ENCODE data around the gene GPR183.

Gene GPR183

DNA sequence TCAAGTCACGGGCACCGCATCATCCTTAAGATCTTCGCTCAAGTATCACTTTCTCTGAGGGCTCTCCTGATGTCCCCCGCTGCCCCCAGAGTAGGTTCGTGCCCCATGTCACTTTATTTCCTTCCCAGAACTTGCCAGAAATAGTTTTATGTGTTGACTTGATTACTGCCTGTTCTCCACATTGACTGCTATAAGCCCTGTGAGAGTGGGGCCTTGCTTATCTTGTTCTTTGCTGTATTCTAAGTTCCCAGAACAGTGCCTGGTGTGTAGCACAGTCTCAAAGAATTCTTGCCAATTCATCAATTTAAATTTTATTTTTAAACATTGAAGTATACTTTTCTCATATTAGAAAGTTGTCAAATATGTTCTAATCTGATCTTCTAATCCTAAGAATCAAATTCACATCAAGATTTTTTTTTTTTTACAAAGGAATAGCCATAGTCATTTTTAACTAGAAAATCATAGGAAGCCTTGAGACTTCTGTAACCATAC, 32.1 kb upstream of the GPR183 start:
- H3K36me3 ChIP-seq (ENCODE audit: control insufficient read depth in 2 of 2, insufficient read depth in 1 of 2, low read length in 2 of 2) = peaks cover 0 to 26% of the 10 kb centered on the region in 2 experiments; a peak in 1 of 3 replicates

DNA sequence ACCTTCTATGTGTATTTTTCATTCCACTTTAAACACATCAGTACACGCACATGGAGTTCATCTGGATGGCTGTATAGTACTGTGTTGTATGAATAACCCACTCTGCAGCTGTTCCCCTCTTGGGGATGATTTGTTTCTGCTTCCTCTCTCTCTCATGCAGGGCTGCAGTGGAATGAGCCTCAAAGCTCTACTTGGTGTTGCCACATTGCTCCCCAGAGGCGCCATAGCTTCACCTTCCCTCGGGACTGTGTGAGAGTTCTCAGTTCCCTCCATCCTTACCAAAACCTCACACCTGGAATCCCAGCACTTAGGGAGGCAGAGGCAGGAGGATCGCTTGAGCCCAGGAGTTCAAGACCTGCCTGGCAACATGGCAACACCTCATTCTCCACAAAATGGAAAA, 28.4 kb upstream of the GPR183 start:
- ChIA-PET POLR2A (no interaction called here), CTCF (interaction anchor here (1.1 kb wide), 1 partner anchor 69 kb away, joined by 3 read pairs; no protein-coding TSS in a partner anchor)
- no peak overlapping the region for H3K27ac ChIP-seq (ENCODE audit: extremely low read depth, low read depth, low read length)
- TF ChIP-seq GLI2 (tag by site-specific recombination; IDR thresholded peaks at IDR 0.05; ENCODE audit: borderline replicate concordance, low read depth) (no peak), ZNF473 (tag by site-specific recombination; IDR thresholded peaks at IDR 0.05) (no peak), ZFP37 (tag by site-specific recombination; IDR thresholded peaks at IDR 0.05) (no peak), ZSCAN23 (tag by site-specific recombination; IDR thresholded peaks at IDR 0.05) (no peak)
- H3K9me3 ChIP-seq (ENCODE audit: control insufficient read depth, insufficient read depth, low read depth, low read length) = no peaks in the 10 kb centered on the region
- no peaks in the 10 kb centered on the region; the same call in 1 of the 2 replicates for H3K4me1 ChIP-seq (ENCODE audit: control insufficient read depth, insufficient read depth, low read length)
- no peak overlapping the region for H3K4me3 ChIP-seq (ENCODE audit: low read depth, low read length)
- peaks cover 0 to 5% of the 10 kb centered on the region in 2 experiments; a peak in 1 of 3 replicates for H3K36me3 ChIP-seq (ENCODE audit: control insufficient read depth in 2 of 2, insufficient read depth in 1 of 2, low read length in 2 of 2)

More for the DNA sequence above, 32.1 kb upstream of the GPR183 start:
- H3K9me3 ChIP-seq (ENCODE audit: control insufficient read depth, insufficient read depth, low read depth, low read length) = no peaks in the 10 kb centered on the region
- no peak overlapping the region for H3K27ac ChIP-seq (ENCODE audit: extremely low read depth, low read depth, low read length)
- TF ChIP-seq ZNF133 (tag by site-specific recombination; IDR thresholded peaks at IDR 0.05) (no peak), KLF8 (tag by site-specific recombination; IDR thresholded peaks at IDR 0.05) (no peak)
- POLR2A ChIA-PET = no interaction called here
- no peak overlapping the region for H3K4me3 ChIP-seq (ENCODE audit: low read depth, low read length)
- CTCF ChIA-PET = no interaction called here
- no peaks in the 10 kb centered on the region; the same call in 1 of the 2 replicates for H3K4me1 ChIP-seq (ENCODE audit: control insufficient read depth, insufficient read depth, low read length)

GRCh38 chr13:99335087-99335486, 27.9 kb upstream of the GPR183 start:
- no peak overlapping the region for H3K4me3 ChIP-seq (ENCODE audit: low read depth, low read length)
- ChIA-PET CTCF (interaction anchor here (0.6 to 1.6 kb wide), 3 partner anchors 10 to 69 kb away, joined by 3 to 8 read pairs (median 4); no protein-coding TSS in a partner anchor), POLR2A (no interaction called here)
- H3K4me1 ChIP-seq (ENCODE audit: control insufficient read depth, insufficient read depth, low read length) = no peaks in the 10 kb centered on the region; the same call in 1 of the 2 replicates
- no peak overlapping the region for H3K27ac ChIP-seq (ENCODE audit: extremely low read depth, low read depth, low read length)
- no peaks in the 10 kb centered on the region for H3K9me3 ChIP-seq (ENCODE audit: control insufficient read depth, insufficient read depth, low read depth, low read length)
- H3K36me3 ChIP-seq (ENCODE audit: control insufficient read depth in 2 of 2, insufficient read depth in 1 of 2, low read length in 2 of 2) = no peaks in the 10 kb centered on the region
- TF ChIP-seq, protein P1, sequence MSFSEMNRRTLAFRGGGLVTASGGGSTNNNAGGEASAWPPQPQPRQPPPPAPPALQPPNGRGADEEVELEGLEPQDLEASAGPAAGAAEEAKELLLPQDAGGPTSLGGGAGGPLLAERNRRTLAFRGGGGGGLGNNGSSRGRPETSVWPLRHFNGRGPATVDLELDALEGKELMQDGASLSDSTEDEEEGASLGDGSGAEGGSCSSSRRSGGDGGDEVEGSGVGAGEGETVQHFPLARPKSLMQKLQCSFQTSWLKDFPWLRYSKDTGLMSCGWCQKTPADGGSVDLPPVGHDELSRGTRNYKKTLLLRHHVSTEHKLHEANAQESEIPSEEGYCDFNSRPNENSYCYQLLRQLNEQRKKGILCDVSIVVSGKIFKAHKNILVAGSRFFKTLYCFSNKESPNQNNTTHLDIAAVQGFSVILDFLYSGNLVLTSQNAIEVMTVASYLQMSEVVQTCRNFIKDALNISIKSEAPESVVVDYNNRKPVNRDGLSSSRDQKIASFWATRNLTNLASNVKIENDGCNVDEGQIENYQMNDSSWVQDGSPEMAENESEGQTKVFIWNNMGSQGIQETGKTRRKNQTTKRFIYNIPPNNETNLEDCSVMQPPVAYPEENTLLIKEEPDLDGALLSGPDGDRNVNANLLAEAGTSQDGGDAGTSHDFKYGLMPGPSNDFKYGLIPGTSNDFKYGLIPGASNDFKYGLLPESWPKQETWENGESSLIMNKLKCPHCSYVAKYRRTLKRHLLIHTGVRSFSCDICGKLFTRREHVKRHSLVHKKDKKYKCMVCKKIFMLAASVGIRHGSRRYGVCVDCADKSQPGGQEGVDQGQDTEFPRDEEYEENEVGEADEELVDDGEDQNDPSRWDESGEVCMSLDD (tag by site-specific recombination; IDR thresholded peaks at IDR 0.05) = no peak
- TF ChIP-seq ZFP3 (tag by site-specific recombination; IDR thresholded peaks at IDR 0.05; ENCODE audit: low read depth) (no peak), ZNF26 (tag by site-specific recombination; IDR thresholded peaks at IDR 0.05) (no peak), ZNF837 (tag by site-specific recombination; IDR thresholded peaks at IDR 0.05) (no peak), ZNF610 (tag by site-specific recombination; IDR thresholded peaks at IDR 0.05; ENCODE audit: borderline replicate concordance) (no peak), ZBTB44 (tag by site-specific recombination; IDR thresholded peaks at IDR 0.05) (no peak), HIC1 (tag by site-specific recombination; IDR thresholded peaks at IDR 0.05) (no peak), YY2 (tag by site-specific recombination; IDR thresholded peaks at IDR 0.05) (no peak), ZNF654 (tag by site-specific recombination; IDR thresholded peaks at IDR 0.05; ENCODE audit: low read depth) (no peak), SP3 (tag by site-specific recombination; IDR thresholded peaks at IDR 0.05) (no peak), ZNF335 (tag by site-specific recombination; conservative IDR thresholded peaks at IDR 0.05) (no peak), WT1 (tag by site-specific recombination; IDR thresholded peaks at IDR 0.05) (no peak), ZNF558 (tag by site-specific recombination; IDR thresholded peaks at IDR 0.05) (no peak)
- TF ChIP-seq, protein P2, sequence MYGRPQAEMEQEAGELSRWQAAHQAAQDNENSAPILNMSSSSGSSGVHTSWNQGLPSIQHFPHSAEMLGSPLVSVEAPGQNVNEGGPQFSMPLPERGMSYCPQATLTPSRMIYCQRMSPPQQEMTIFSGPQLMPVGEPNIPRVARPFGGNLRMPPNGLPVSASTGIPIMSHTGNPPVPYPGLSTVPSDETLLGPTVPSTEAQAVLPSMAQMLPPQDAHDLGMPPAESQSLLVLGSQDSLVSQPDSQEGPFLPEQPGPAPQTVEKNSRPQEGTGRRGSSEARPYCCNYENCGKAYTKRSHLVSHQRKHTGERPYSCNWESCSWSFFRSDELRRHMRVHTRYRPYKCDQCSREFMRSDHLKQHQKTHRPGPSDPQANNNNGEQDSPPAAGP (tag by site-specific recombination; IDR thresholded peaks at IDR 0.05) = no peak
